ENCODE measurements around the gene GABRG3. TPM values are rescaled to one million over a fixed set of nuclear protein-coding genes. Genes with fewer than 3 reads are reported as not detected.
A peak's percentile ranks its signal among the peaks of the same experiment; 100 is the strongest.

GABRG3 gene
- total and polyA plus RNA-seq, 9 of the 15 experiments (the other 6 are each of a cell fraction or from before 2014, with no cell fraction given), result 4.0 to 15.1 (median 11.2) TPM

GRCh38 chr15:27579738-27580137, 608.8 kb downstream of the GABRG3 start:
- no TSS peak for BruUV-seq (replicated peaks)
- ChIA-PET CTCF (ENCODE audit: low intra/inter-chr PET ratio) (no interaction called here), POLR2A (no interaction called here)
- Histone ChIP-seq H3K36me3 (ENCODE audit: control insufficient read depth, insufficient read depth, low read length) (no peaks in the 10 kb centered on the region), H3K27ac (ENCODE audit: extremely low read depth, low read depth, low read length) (no peak overlapping the region), H3K9me3 (replicated peaks; ENCODE audit: control insufficient read depth, insufficient read depth, low read depth, low read length) (no peaks in the 10 kb centered on the region), H3K4me1 (replicated peaks in 1 of 2; ENCODE audit: control insufficient read depth in 2 of 2, insufficient read depth in 2 of 2, low read length in 2 of 2) (no peaks in the 10 kb centered on the region; a peak in 1 of 5 replicates), H3K79me2 (ENCODE audit: control insufficient read depth, insufficient read depth, low read length) (no peaks in the 10 kb centered on the region), H4K20me1 (replicated peaks; ENCODE audit: control insufficient read depth, insufficient read depth, low read length) (no peaks in the 10 kb centered on the region), H3K27me3 (ENCODE audit: control insufficient read depth in 2 of 2, insufficient read depth in 2 of 2, low read length in 2 of 2) (peaks cover 0 to 1% of the 10 kb centered on the region in 2 experiments; a peak in 1 of 5 replicates), H2AFZ (ENCODE audit: low read depth, low read length) (no peak overlapping the region), H3K4me3 (no peak overlapping the region), H3K4me2 (ENCODE audit: insufficient read depth, low read length) (no peak overlapping the region), H3K9ac (ENCODE audit: insufficient read depth in 1 of 2, low read depth in 2 of 2, low read length in 2 of 2) (no peak overlapping the region), H3K9me1 (ENCODE audit: control insufficient read depth, insufficient read depth, low read length) (no peaks in the 10 kb centered on the region)
- TF ChIP-seq FOSL1 (tag; conservative IDR thresholded peaks at IDR 0.05), result peak; percentile 83
- no peak for TF ChIP-seq ZBTB33 (CRISPR knock-in tag; IDR thresholded peaks at IDR 0.05)
- TF ChIP-seq JUND (IDR thresholded peaks at IDR 0.05; ENCODE audit: borderline replicate concordance, low read depth, low read length), result peak; percentile 69
- no peak; the same call in 2 of the 3 replicates for TF ChIP-seq JUND (tag; IDR thresholded peaks at IDR 0.05; ENCODE audit: borderline replicate concordance, low read depth, low read length)
- TF ChIP-seq ATF3 (IDR thresholded peaks at IDR 0.05), result peak; percentile 36; the same call in 1 of the 2 replicates
- no peak for TF ChIP-seq ATF3 (CRISPR knock-in tag; conservative IDR thresholded peaks at IDR 0.05)
- no peak for ATAC-seq
- DNase-seq (ENCODE audit: extremely low read depth in 1 of 4, low spot score in 3 of 4), result no peak
- 14% methylated on average over 5 of the region's 5 CpGs for WGBS (ENCODE audit: insufficient coverage, low coverage, missing lambda C conversion rate)
- in situ Hi-C loops (cut with MboI), result no loop called here
- intact Hi-C loops (cut with micrococcal nuclease), result no loop called here
- FAIRE-seq, result no peak

Measured in K562 (cell line).